ENCODE data around the gene UGT1A5. TPM values are rescaled to one million over a fixed set of nuclear protein-coding genes. Genes with fewer than 3 reads are reported as not detected.

Gene UGT1A5
- total and polyA plus RNA-seq, 2 of the 4 experiments (the other 2 are of a cell fraction): not detected

GRCh38 chr2:233814056-233814835, 101.5 kb downstream of the UGT1A5 start:
- H2BK120ac ChIP-seq (ENCODE audit: low read depth, low read length): no peak overlapping the region
- H4K91ac ChIP-seq (ENCODE audit: insufficient read depth, low read depth, low read length): no peak overlapping the region
- H4K20me1 ChIP-seq (ENCODE audit: insufficient read depth, low read length): no peaks in the 10 kb centered on the region
- in situ Hi-C loops (cut with MboI; ENCODE audit: low sequenced_read_pairs): no loop called here
- no peak overlapping the region for H3K4ac ChIP-seq (ENCODE audit: low read depth, low read length)
- H4K5ac ChIP-seq (ENCODE audit: low read depth, low read length): no peak overlapping the region
- no peak overlapping the region for H3K56ac ChIP-seq (ENCODE audit: extremely low read depth, insufficient read depth, low read length)
- POLR2A ChIA-PET (ENCODE audit: unreplicated experiment): no interaction called here
- ATAC-seq (ENCODE audit: low read depth) (no peak; the same call in 1 of the 2 replicates), DNase-seq (peak; percentile 5)
- dilution Hi-C loops (cut with HindIII; ENCODE audit: low sequenced_read_pairs, unreplicated experiment): no loop called here
- no peak overlapping the region for H4K8ac ChIP-seq (ENCODE audit: low read depth in 2 of 2, low read length in 2 of 2)
- no peak overlapping the region for H2BK20ac ChIP-seq (ENCODE audit: low read depth, low read length)
- H2AK9ac ChIP-seq (replicated peaks; ENCODE audit: low read depth, low read length, poor library complexity): no peak overlapping the region
- WGBS, 2 experiments (ENCODE audit: extremely low coverage in 2 of 2, insufficient read length in 1 of 2): no CpG with 5 or more reads among the region's 2 CpGs
- H3K9me3 ChIP-seq (ENCODE audit: control insufficient read depth, insufficient read depth, low read length): no peaks in the 10 kb centered on the region
- H3K4me2 ChIP-seq (ENCODE audit: low read depth, low read length): no peak overlapping the region
- intact Hi-C loops (cut with micrococcal nuclease): no loop called here
- H3K18ac ChIP-seq (ENCODE audit: low read depth, low read length): no peak overlapping the region
- H2BK15ac ChIP-seq (ENCODE audit: low read depth, low read length): no peak overlapping the region
- H3K79me1 ChIP-seq (ENCODE audit: low read depth in 1 of 2, low read length in 2 of 2): no peaks in the 10 kb centered on the region
- TF ChIP-seq USF2 (IDR thresholded peaks at IDR 0.05; ENCODE audit: low read depth, low read length) (peak; percentile 84), CHD1 (IDR thresholded peaks at IDR 0.05; ENCODE audit: low read depth, low read length) (no peak)
- no TSS peak for BruUV-seq (replicated peaks)
- no peaks in the 10 kb centered on the region for H3K36me3 ChIP-seq (ENCODE audit: control insufficient read depth, insufficient read depth, low read length)
- H3K23ac ChIP-seq (ENCODE audit: low read depth, low read length): no peak overlapping the region
- no peaks in the 10 kb centered on the region for H3K4me1 ChIP-seq (ENCODE audit: control insufficient read depth, insufficient read depth, low read length)
- no peak overlapping the region for H2AK5ac ChIP-seq (ENCODE audit: low read depth, low read length)
- peaks cover 8% of the 10 kb centered on the region for H3K27me3 ChIP-seq (ENCODE audit: control insufficient read depth, insufficient read depth, low read length)
- no peak overlapping the region for H3K14ac ChIP-seq (replicated peaks; ENCODE audit: low read depth, low read length)
- H3K27ac ChIP-seq (ENCODE audit: insufficient read depth, low read length): no peak overlapping the region
- no peak overlapping the region for H3K9ac ChIP-seq (ENCODE audit: low read depth, low read length)
- no peaks in the 10 kb centered on the region for H3K9me1 ChIP-seq (ENCODE audit: insufficient read depth, low read length)
- H3K4me3 ChIP-seq (ENCODE audit: insufficient read depth, low read depth, low read length): no peak overlapping the region
- H2BK5ac ChIP-seq (ENCODE audit: low read depth, low read length, poor library complexity, severe bottlenecking): no peak overlapping the region
- CTCF ChIA-PET: no interaction called here
- H2AFZ ChIP-seq (replicated peaks; ENCODE audit: low read length, poor library complexity): no peak overlapping the region
